Left hindlimb (tissue), 1 donor: ENCODE data around the gene PLRG1.
A peak's percentile ranks its signal among the peaks of the same experiment; 100 is the strongest.

ENCODE experiments used
- DNase-seq: peaks from one replicate; pipeline ENCODE4 v3.0.0-alpha.2; 2018

PLRG1 gene

GRCh38 chr4:154573190-154573870 is 23.1 kb upstream of the PLRG1 start:
- no peak for DNase-seq

- no peak for DNase-seq
Observed at GRCh38 chr4:154569584-154569983, 19.4 kb upstream of the PLRG1 start.

GRCh38 chr4:154569028-154569427 is 18.8 kb upstream of the PLRG1 start:
- no peak for DNase-seq

GRCh38 chr4:154566639-154567204 is 16.5 kb upstream of the PLRG1 start:
- no peak for DNase-seq

- DNase-seq: no peak
Observed at GRCh38 chr4:154565704-154566103, 15.5 kb upstream of the PLRG1 start.

GRCh38 chr4:154564311-154564710 is 14.1 kb upstream of the PLRG1 start:
- no peak for DNase-seq

- no peak for DNase-seq
Observed at GRCh38 chr4:154562697-154563254, 12.6 kb upstream of the PLRG1 start, which contains the start of gene FGB. TSS of gene FGB (plus strand) at chr4:154563011. CDS start at chr4:154563019, 8 bp downstream.

- no peak for DNase-seq
Observed at GRCh38 chr4:154560824-154561231, 10.6 kb upstream of the PLRG1 start.

- DNase-seq: no peak
Observed at GRCh38 chr4:154560419-154560801, 10.2 kb upstream of the PLRG1 start.

- DNase-seq: no peak
Observed at GRCh38 chr4:154559494-154560418, 9.6 kb upstream of the PLRG1 start.

GRCh38 chr4:154559141-154559493 is 8.9 kb upstream of the PLRG1 start:
- no peak for DNase-seq

- DNase-seq: peak; percentile 69
Observed at GRCh38 chr4:154551872-154552686, 1.9 kb upstream of the PLRG1 start.

GRCh38 chr4:154545689-154546088 is 4.5 kb downstream of the PLRG1 start:
- DNase-seq: no peak

GRCh38 chr4:154542271-154542879 is 7.8 kb downstream of the PLRG1 start:
- no peak for DNase-seq

- no peak for DNase-seq
Observed at GRCh38 chr4:154534296-154534695, 15.9 kb downstream of the PLRG1 start.

GRCh38 chr4:154529728-154530519 is 20.3 kb downstream of the PLRG1 start:
- DNase-seq: no peak

GRCh38 chr4:154528869-154529268 is 21.3 kb downstream of the PLRG1 start:
- DNase-seq: no peak

- no peak for DNase-seq
Observed at GRCh38 chr4:154527308-154527707, 22.9 kb downstream of the PLRG1 start.

GRCh38 chr4:154526151-154526550 is 24.0 kb downstream of the PLRG1 start:
- DNase-seq: no peak

- DNase-seq: no peak
Observed at GRCh38 chr4:154521607-154522006, 28.6 kb downstream of the PLRG1 start.

- no peak for DNase-seq
Observed at GRCh38 chr4:154519214-154519613, 31.0 kb downstream of the PLRG1 start.
